ENCODE data around the gene MVP.
"Not testable (repeated sequence)": the region's sequence is repeated elsewhere in the genome, so short reads cannot be mapped to it uniquely, and the experiment has no call there.

DNA sequence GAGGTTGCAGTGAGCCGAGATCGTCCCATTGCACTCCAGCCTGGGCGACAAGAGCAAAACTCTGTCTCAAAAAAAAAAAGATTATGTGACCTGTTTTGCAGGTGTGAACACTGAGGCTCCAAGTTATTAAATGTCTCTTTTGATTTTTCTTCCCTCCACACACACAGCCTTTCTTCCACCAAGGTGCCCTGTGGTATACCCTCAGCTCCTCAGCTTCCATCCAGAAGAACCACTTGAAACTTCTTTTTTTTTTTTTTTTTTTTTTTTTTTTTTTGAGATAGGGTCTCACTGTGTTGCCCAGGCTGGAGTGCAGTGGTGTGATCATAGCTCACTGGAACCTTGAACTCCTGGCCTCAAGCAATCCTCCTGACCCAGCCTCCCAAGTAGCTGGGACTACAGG lies 69.1 kb downstream of the MVP start:
- TF ChIP-seq POLR2A, EP300, CTCF, POLR2AphosphoS5 (IDR thresholded peaks at IDR 0.05): not testable (repeated sequence)

All from gastroesophageal sphincter (tissue), 3 donors.